Activated T-helper 2 cell treated with anti-CD3 and anti-CD28 coated beads, Interferon-gamma antibody, Interleukin-2, Interleukin-4, amounts not matched to agents 10 μg/mL and 5 μg/mL and 100 μg/mL, durations not matched to agents 14 hours and 24 hours and 36 hours (primary cell): ENCODE results near the gene HORMAD2. TPM values are rescaled to one million over a fixed set of nuclear protein-coding genes. Genes with fewer than 3 reads are reported as not detected.
A peak's percentile ranks its signal among the peaks of the same experiment; 100 is the strongest.

Experiments
- DNase-seq: peaks from one replicate; pipeline ENCODE4 v3.0.0; 2021; ENCODE audit warnings: low spot score
- H3K27ac Mint-ChIP-seq: one replicate; pipeline ENCODE4 v1.8.0; 2021; ENCODE audit warnings: mixed read lengths
- H3K27me3 Mint-ChIP-seq: one replicate; pipeline ENCODE4 v1.8.0; 2021; ENCODE audit warnings: low read depth, mixed read lengths
- H3K36me3 Mint-ChIP-seq: one replicate; pipeline ENCODE4 v1.8.0; 2021; ENCODE audit warnings: low read depth, mixed read lengths
- H3K4me1 Mint-ChIP-seq: one replicate; pipeline ENCODE4 v1.8.0; 2021; ENCODE audit warnings: low read depth, mixed read lengths
- H3K4me3 Mint-ChIP-seq: one replicate; pipeline ENCODE4 v1.8.0; 2021; ENCODE audit warnings: low read depth, mild to moderate bottlenecking, moderate library complexity, mixed read lengths
- H3K9me3 Mint-ChIP-seq: one replicate; pipeline ENCODE4 v1.8.0; 2021; ENCODE audit warnings: mixed read lengths
- intact Hi-C: fragments of 100-400 bp; cut with micrococcal nuclease; formaldehyde crosslinking; loops from one replicate; pipeline ENCODE4 v1.15.1; 2023
- total RNA-seq: library from RNA; stranded (reverse); gene quantifications from 2 replicates; pipeline ENCODE4 v1.2.3, GENCODE V29; 2022

Gene HORMAD2
- total RNA-seq, 1 donor from 2014 or later, result 0.48 TPM

- Mint-ChIP-seq H3K9me3 (peaks cover 5% of the 10 kb centered on the region), H3K27me3 (no peaks in the 10 kb centered on the region), H3K36me3 (peaks cover 13% of the 10 kb centered on the region), H3K27ac (no peak overlapping the region), H3K4me1 (peaks cover 20% of the 10 kb centered on the region), H3K4me3 (no peak overlapping the region)
- DNase-seq, result no peak
- intact Hi-C loops, result loop anchor here (1.0 to 5.0 kb wide), 4 partner anchors 8 to 255 kb away; no protein-coding TSS in a partner anchor
Observed at GRCh38 chr22:30167296-30167695, 87.0 kb downstream of the HORMAD2 start.

GRCh38 chr22:30167734-30168133 lies 87.5 kb downstream of the HORMAD2 start:
- peaks cover 14% of the 10 kb centered on the region for H3K36me3 Mint-ChIP-seq
- H3K4me1 Mint-ChIP-seq, result peaks cover 20% of the 10 kb centered on the region
- no peak for DNase-seq
- H3K9me3 Mint-ChIP-seq, result peaks cover 5% of the 10 kb centered on the region
- no peak overlapping the region for H3K27ac Mint-ChIP-seq
- intact Hi-C loops, result loop anchor here (1.0 to 5.0 kb wide), 5 partner anchors 8 to 255 kb away; no protein-coding TSS in a partner anchor
- H3K27me3 Mint-ChIP-seq, result no peaks in the 10 kb centered on the region
- H3K4me3 Mint-ChIP-seq, result no peak overlapping the region

GRCh38 chr22:30169002-30169401 lies 88.7 kb downstream of the HORMAD2 start:
- intact Hi-C loops, result loop anchor here (2.0 to 5.0 kb wide), 2 partner anchors 16 to 253 kb away; no protein-coding TSS in a partner anchor
- no peaks in the 10 kb centered on the region for H3K27me3 Mint-ChIP-seq
- DNase-seq, result no peak
- peaks cover 23% of the 10 kb centered on the region for H3K4me1 Mint-ChIP-seq
- no peak overlapping the region for H3K27ac Mint-ChIP-seq
- H3K9me3 Mint-ChIP-seq, result peaks cover 13% of the 10 kb centered on the region
- peaks cover 22% of the 10 kb centered on the region for H3K36me3 Mint-ChIP-seq
- no peak overlapping the region for H3K4me3 Mint-ChIP-seq

GRCh38 chr22:30170129-30170528 lies 89.9 kb downstream of the HORMAD2 start:
- intact Hi-C loops, result no loop called here
- H3K4me3 Mint-ChIP-seq, result no peak overlapping the region
- H3K27ac Mint-ChIP-seq, result no peak overlapping the region
- H3K36me3 Mint-ChIP-seq, result peaks cover 18% of the 10 kb centered on the region
- DNase-seq, result no peak
- H3K27me3 Mint-ChIP-seq, result no peaks in the 10 kb centered on the region
- peaks cover 9% of the 10 kb centered on the region for H3K9me3 Mint-ChIP-seq
- peaks cover 21% of the 10 kb centered on the region for H3K4me1 Mint-ChIP-seq

- DNase-seq, result no peak
Observed at GRCh38 chr22:30171008-30171407, 90.7 kb downstream of the HORMAD2 start.

GRCh38 chr22:30175690-30176288 lies 95.5 kb downstream of the HORMAD2 start:
- H3K27ac Mint-ChIP-seq, result peak overlapping the region; percentile 71
- intact Hi-C loops, result no loop called here
- peaks cover 59% of the 10 kb centered on the region for H3K4me1 Mint-ChIP-seq
- peaks cover 13% of the 10 kb centered on the region for H3K36me3 Mint-ChIP-seq
- H3K27me3 Mint-ChIP-seq, result no peaks in the 10 kb centered on the region
- no peak for DNase-seq
- H3K9me3 Mint-ChIP-seq, result peaks cover 7% of the 10 kb centered on the region
- H3K4me3 Mint-ChIP-seq, result no peak overlapping the region

More at GRCh38 chr22:30171008-30171407, 90.7 kb downstream of the HORMAD2 start:
- H3K27me3 Mint-ChIP-seq, result no peaks in the 10 kb centered on the region
- no peak overlapping the region for H3K4me3 Mint-ChIP-seq
- intact Hi-C loops, result no loop called here
- peaks cover 16% of the 10 kb centered on the region for H3K36me3 Mint-ChIP-seq
- peaks cover 7% of the 10 kb centered on the region for H3K9me3 Mint-ChIP-seq
- peaks cover 26% of the 10 kb centered on the region for H3K4me1 Mint-ChIP-seq
- H3K27ac Mint-ChIP-seq, result no peak overlapping the region

GRCh38 chr22:30176431-30176830 lies 96.2 kb downstream of the HORMAD2 start:
- no peak overlapping the region for H3K4me3 Mint-ChIP-seq
- H3K27me3 Mint-ChIP-seq, result no peaks in the 10 kb centered on the region
- peaks cover 13% of the 10 kb centered on the region for H3K36me3 Mint-ChIP-seq
- no peak for DNase-seq
- intact Hi-C loops, result no loop called here
- peaks cover 65% of the 10 kb centered on the region for H3K4me1 Mint-ChIP-seq
- H3K27ac Mint-ChIP-seq, result peak overlapping the region; percentile 38
- peaks cover 7% of the 10 kb centered on the region for H3K9me3 Mint-ChIP-seq

- intact Hi-C loops, result loop anchor here (1.0 to 2.0 kb wide), 3 partner anchors 11 to 68 kb away; partner anchors contain the start of gene LIF
- peaks cover 76% of the 10 kb centered on the region for H3K4me1 Mint-ChIP-seq
- no peaks in the 10 kb centered on the region for H3K27me3 Mint-ChIP-seq
- H3K4me3 Mint-ChIP-seq, result no peak overlapping the region
- H3K36me3 Mint-ChIP-seq, result peaks cover 4% of the 10 kb centered on the region
- H3K9me3 Mint-ChIP-seq, result peaks cover 2% of the 10 kb centered on the region
- DNase-seq, result no peak
- peak overlapping the region; percentile 98 for H3K27ac Mint-ChIP-seq
Observed at GRCh38 chr22:30178181-30179126, 98.2 kb downstream of the HORMAD2 start.

GRCh38 chr22:30180616-30181015 lies 100.4 kb downstream of the HORMAD2 start:
- Mint-ChIP-seq H3K4me1 (peaks cover 85% of the 10 kb centered on the region), H3K4me3 (no peak overlapping the region), H3K27me3 (no peaks in the 10 kb centered on the region), H3K27ac (peak overlapping the region; percentile 84), H3K36me3 (no peaks in the 10 kb centered on the region), H3K9me3 (no peaks in the 10 kb centered on the region)
- DNase-seq, result no peak
- intact Hi-C loops, result no loop called here

GRCh38 chr22:30181459-30182349 lies 101.4 kb downstream of the HORMAD2 start:
- peaks cover 85% of the 10 kb centered on the region for H3K4me1 Mint-ChIP-seq
- no peaks in the 10 kb centered on the region for H3K27me3 Mint-ChIP-seq
- DNase-seq, result no peak
- H3K36me3 Mint-ChIP-seq, result peaks cover 3% of the 10 kb centered on the region
- H3K27ac Mint-ChIP-seq, result peak overlapping the region; percentile 84
- no peaks in the 10 kb centered on the region for H3K9me3 Mint-ChIP-seq
- intact Hi-C loops, result no loop called here
- H3K4me3 Mint-ChIP-seq, result no peak overlapping the region

- Mint-ChIP-seq H3K4me3 (no peak overlapping the region), H3K36me3 (peaks cover 4% of the 10 kb centered on the region), H3K27me3 (no peaks in the 10 kb centered on the region), H3K4me1 (peaks cover 86% of the 10 kb centered on the region), H3K9me3 (no peaks in the 10 kb centered on the region), H3K27ac (peak overlapping the region; percentile 84)
- intact Hi-C loops, result no loop called here
- no peak for DNase-seq
Observed at GRCh38 chr22:30182350-30182745, 102.1 kb downstream of the HORMAD2 start.

- Mint-ChIP-seq H3K4me1 (peaks cover 88% of the 10 kb centered on the region), H3K9me3 (no peaks in the 10 kb centered on the region), H3K27ac (peak overlapping the region; percentile 98), H3K4me3 (peak overlapping the region; percentile 58), H3K27me3 (no peaks in the 10 kb centered on the region), H3K36me3 (peaks cover 7% of the 10 kb centered on the region)
- intact Hi-C loops, result no loop called here
- DNase-seq, result no peak
Observed at GRCh38 chr22:30182815-30183214, 102.6 kb downstream of the HORMAD2 start.
